Omental fat pad (tissue), 4 donors: ENCODE measurements around the gene ST3GAL6. TPM values are rescaled to one million over a fixed set of nuclear protein-coding genes. Genes with fewer than 3 reads are reported as not detected.

Experiments used
- ATAC-seq: fragments of 150-250 bp; one replicate; pipeline ENCODE4 v1.9.1; 2016; ENCODE audit warnings: mild to moderate bottlenecking, moderate library complexity; ENCODE audit not compliant: low FRiP score
- DNase-seq: peaks from one replicate; pipeline ENCODE4 v3.0.0-alpha.2; 2019; ENCODE audit warnings: low spot score
- small RNA-seq: library from RNA; depleted of rRNA; stranded (forward); fragments of <200 nt; gene quantifications from one replicate; pipeline ENCODE3, GENCODE V24; 2016
- total RNA-seq, 4 donors: library from RNA; depleted of rRNA; stranded (reverse); fragments of >200 nt; gene quantifications; one replicate each; pipeline ENCODE4 v1.1.0, GENCODE V29; 2016
- TF ChIP-seq, protein P1 (sequence below), 3 donors: fragments of 450-650 bp; IDR thresholded peaks; one replicate each; pipeline ENCODE4 v1.5.1; 2016 to 2017; ENCODE audit warnings: antibody characterized with exemption in 3 of 3, mild to moderate bottlenecking in 3 of 3, moderate library complexity in 2 of 3

Gene ST3GAL6
- total RNA-seq, 4 donors from 2014 or later, result 8.5 to 19.4 (median 16.0) TPM

DNA sequence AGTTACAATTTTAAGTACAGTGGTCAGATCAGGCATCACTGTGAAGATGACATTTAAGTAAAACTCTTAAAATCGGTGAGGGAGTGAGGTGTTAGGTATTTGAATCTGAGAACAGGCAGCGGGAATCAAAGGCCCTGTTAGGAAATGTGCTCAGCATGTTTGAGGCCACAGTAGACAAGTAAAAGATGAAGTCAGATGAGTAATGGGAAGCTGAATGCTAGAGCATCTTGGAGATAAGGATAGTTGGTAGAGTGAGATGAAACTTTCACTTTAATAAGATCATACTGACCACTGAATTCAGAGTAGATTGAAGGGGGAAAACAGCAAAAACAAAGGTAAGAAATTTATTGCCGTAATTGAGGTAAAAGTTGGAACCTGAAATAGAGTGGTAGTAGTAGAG lies 76.7 kb downstream of the ST3GAL6 start:
- peak; percentile 66 for ATAC-seq
- DNase-seq, result no peak
- TF ChIP-seq, protein P1, sequence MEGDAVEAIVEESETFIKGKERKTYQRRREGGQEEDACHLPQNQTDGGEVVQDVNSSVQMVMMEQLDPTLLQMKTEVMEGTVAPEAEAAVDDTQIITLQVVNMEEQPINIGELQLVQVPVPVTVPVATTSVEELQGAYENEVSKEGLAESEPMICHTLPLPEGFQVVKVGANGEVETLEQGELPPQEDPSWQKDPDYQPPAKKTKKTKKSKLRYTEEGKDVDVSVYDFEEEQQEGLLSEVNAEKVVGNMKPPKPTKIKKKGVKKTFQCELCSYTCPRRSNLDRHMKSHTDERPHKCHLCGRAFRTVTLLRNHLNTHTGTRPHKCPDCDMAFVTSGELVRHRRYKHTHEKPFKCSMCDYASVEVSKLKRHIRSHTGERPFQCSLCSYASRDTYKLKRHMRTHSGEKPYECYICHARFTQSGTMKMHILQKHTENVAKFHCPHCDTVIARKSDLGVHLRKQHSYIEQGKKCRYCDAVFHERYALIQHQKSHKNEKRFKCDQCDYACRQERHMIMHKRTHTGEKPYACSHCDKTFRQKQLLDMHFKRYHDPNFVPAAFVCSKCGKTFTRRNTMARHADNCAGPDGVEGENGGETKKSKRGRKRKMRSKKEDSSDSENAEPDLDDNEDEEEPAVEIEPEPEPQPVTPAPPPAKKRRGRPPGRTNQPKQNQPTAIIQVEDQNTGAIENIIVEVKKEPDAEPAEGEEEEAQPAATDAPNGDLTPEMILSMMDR (IDR thresholded peaks at IDR 0.05), result no peak

DNA sequence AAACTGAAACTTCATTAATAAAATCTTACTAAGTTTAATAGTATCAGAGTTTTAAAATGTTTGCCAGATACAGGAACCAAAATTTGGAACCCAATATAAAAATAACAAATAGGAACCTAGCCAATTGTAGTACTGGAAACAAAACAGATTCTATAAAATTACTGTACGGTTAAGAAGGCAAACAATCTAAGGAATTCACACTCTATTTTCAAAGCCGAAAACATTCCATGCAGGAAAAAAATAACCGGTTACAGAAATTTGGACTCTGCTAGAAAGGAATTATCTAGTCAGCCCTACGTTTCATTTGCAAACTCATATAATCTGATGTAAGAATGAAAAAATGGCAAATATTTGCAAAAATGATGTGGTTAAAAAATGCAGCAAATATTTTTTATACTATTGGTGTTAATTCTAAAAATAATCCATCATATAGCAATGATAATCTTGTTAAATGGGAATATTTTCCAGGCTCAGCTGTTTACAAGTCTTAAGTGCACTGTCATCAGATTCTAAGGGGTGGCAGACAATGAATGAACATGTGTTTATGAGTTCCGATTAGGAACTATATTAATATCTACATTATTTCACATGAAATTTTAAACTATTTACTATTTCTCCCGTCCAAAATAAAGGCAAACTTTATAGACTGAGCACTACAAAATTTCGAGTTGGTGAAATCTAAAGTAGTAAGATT lies 80.3 kb downstream of the ST3GAL6 start:
- ATAC-seq (no peak), DNase-seq (no peak)
- TF ChIP-seq, protein P1 (IDR thresholded peaks at IDR 0.05), result no peak

Small RNAs within 50 kb of the gene (small RNA-seq; reads per million reads assigned to genes)
- gene RNU6-26P, result not detected

Other genes with a start within 250 kb of the ST3GAL6 start
- gene CLDND1, start 240.4 kb upstream of the ST3GAL6 start, total RNA-seq, result 100 to 1,000 TPM; 116 to 155 (median 139) TPM
- under 1 TPM in 1 of 4 donors, not detected in 3; 0.44 TPM for gene GPR15, start 231.4 kb upstream of the ST3GAL6 start, total RNA-seq
- 10 to 100 TPM; 10.6 to 27.7 (median 15.1) TPM for gene CPOX, start 169.7 kb upstream of the ST3GAL6 start, total RNA-seq
- 10 to 100 TPM; 25.5 to 40.1 (median 33.0) TPM for gene DCBLD2, start 138.4 kb downstream of the ST3GAL6 start, total RNA-seq